ENCODE measurements around the gene ZNF212.

DNA sequence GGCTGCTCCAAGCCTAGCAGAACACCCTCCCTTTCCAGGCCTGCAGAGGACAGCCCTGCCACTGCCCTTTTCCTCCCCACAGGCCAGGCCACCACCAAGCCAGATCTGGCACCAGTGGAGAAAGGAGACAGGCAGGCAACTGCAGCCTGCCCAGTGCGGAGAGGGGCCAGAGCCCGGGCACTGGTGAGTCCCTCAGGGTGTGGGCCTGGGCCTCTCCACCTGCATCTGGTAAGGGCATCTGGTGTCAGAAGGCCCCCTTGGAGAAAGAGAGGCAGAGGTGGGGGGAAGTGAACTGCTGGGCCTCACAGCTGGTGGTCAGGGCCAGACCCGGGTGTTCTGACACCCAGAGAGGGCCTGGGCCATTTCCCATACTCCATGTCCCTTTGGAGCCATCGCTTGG is 50.4 kb downstream of the ZNF212 start:
- no peak for TF ChIP-seq POLR2A (IDR thresholded peaks at IDR 0.05)
- TF ChIP-seq, protein P1, sequence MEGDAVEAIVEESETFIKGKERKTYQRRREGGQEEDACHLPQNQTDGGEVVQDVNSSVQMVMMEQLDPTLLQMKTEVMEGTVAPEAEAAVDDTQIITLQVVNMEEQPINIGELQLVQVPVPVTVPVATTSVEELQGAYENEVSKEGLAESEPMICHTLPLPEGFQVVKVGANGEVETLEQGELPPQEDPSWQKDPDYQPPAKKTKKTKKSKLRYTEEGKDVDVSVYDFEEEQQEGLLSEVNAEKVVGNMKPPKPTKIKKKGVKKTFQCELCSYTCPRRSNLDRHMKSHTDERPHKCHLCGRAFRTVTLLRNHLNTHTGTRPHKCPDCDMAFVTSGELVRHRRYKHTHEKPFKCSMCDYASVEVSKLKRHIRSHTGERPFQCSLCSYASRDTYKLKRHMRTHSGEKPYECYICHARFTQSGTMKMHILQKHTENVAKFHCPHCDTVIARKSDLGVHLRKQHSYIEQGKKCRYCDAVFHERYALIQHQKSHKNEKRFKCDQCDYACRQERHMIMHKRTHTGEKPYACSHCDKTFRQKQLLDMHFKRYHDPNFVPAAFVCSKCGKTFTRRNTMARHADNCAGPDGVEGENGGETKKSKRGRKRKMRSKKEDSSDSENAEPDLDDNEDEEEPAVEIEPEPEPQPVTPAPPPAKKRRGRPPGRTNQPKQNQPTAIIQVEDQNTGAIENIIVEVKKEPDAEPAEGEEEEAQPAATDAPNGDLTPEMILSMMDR (IDR thresholded peaks at IDR 0.05): no peak

Data from esophagus squamous epithelium (tissue), 4 donors.